PC-9 (cell line): ENCODE measurements around the gene UCN3.

Source experiments
- CTCF ChIP-seq: fragments of 200-600 bp; sonication (generic); conservative IDR thresholded peaks from 2 replicates; pipeline ENCODE4 v1.6.1; 2017; ENCODE audit warnings: mixed run types, antibody characterized with exemption, mild to moderate bottlenecking, moderate library complexity
- EZH2 ChIP-seq: fragments of 200-600 bp; sonication (generic); IDR thresholded peaks from 2 replicates; pipeline ENCODE4 v1.8.0; 2017; ENCODE audit warnings: antibody characterized with exemption, low read depth

- TF ChIP-seq CTCF (no peak), EZH2 (no peak)
Observed at GRCh38 chr10:5416981-5417380, 52.2 kb downstream of the UCN3 start.
